Liver (tissue), 9 donors: ENCODE measurements around the gene POU1F1. TPM values are rescaled to one million over a fixed set of nuclear protein-coding genes. Genes with fewer than 3 reads are reported as not detected.
A peak's percentile ranks its signal among the peaks of the same experiment; 100 is the strongest.

Experiments used
- DNase-seq: peaks from one replicate; pipeline ENCODE4 v3.0.0-alpha.2; 2017; ENCODE audit warnings: low spot score
- H3K27ac ChIP-seq, 2 donors: one replicate each; pipeline ENCODE4 v1.7.0; 2013; ENCODE audit warnings: inconsistent platforms in 2 of 2, low read length in 2 of 2, control low read depth in 1 of 2, low read depth in 1 of 2, mild to moderate bottlenecking in 1 of 2
- H3K27me3 ChIP-seq, 4 donors: one replicate each; pipeline versions ENCODE4 v1.6.1 to v1.7.0; 2013; ENCODE audit warnings: low read length in 3 of 4, inconsistent platforms in 1 of 4, mild to moderate bottlenecking in 1 of 4, moderate library complexity in 1 of 4; ENCODE audit not compliant: control insufficient read depth in 4 of 4, insufficient read depth in 4 of 4
- H3K36me3 ChIP-seq, 4 donors: one replicate each; pipeline versions ENCODE4 v1.6.1 to v1.7.0; 2013; ENCODE audit warnings: low read length in 3 of 4, mild to moderate bottlenecking in 3 of 4, low read depth in 1 of 4, moderate library complexity in 1 of 4; ENCODE audit not compliant: control insufficient read depth in 4 of 4, insufficient read depth in 3 of 4
- H3K4me1 ChIP-seq, 4 donors: one replicate each; pipeline versions ENCODE4 v1.6.1 to v1.7.0; 2013; ENCODE audit warnings: low read length in 3 of 4, mild to moderate bottlenecking in 3 of 4, moderate library complexity in 1 of 4; ENCODE audit not compliant: control insufficient read depth in 4 of 4, insufficient read depth in 4 of 4
- H3K4me3 ChIP-seq, 3 donors: one replicate each; pipeline versions ENCODE4 v1.6.1 to v1.7.0; 2013; ENCODE audit warnings: low read length in 3 of 3, control low read depth in 1 of 3, low read depth in 1 of 3, mild to moderate bottlenecking in 1 of 3
- H3K9ac ChIP-seq, 2 donors: one replicate each; pipeline ENCODE4 v1.7.0; 2013; ENCODE audit warnings: low read length in 2 of 2, mild to moderate bottlenecking in 2 of 2, moderate library complexity in 2 of 2, control low read depth in 1 of 2, low read depth in 1 of 2
- H3K9me3 ChIP-seq, 4 donors: one replicate each; pipeline versions ENCODE4 v1.6.1 to v1.7.0; 2013; ENCODE audit warnings: low read length in 3 of 4; ENCODE audit not compliant: control insufficient read depth in 4 of 4
- FOXA2 ChIP-seq: IDR thresholded peaks from 2 replicates; pipeline ENCODE4 v1.6.1; 2016; ENCODE audit warnings: antibody characterized with exemption
- GABPA ChIP-seq, 2 donors: IDR thresholded peaks in 1 of 2; conservative IDR thresholded peaks in 1 of 2; 2 replicates each; pipeline ENCODE4 v1.6.1; 2016; ENCODE audit warnings: antibody characterized with exemption in 2 of 2, mild to moderate bottlenecking in 1 of 2, moderate library complexity in 1 of 2
- HNF4A ChIP-seq, 2 donors: conservative IDR thresholded peaks; 2 replicates each; pipeline ENCODE4 v1.6.1; 2016; ENCODE audit warnings: antibody characterized with exemption in 2 of 2, mild to moderate bottlenecking in 2 of 2
- NR2F2 ChIP-seq: IDR thresholded peaks from 2 replicates; pipeline ENCODE4 v1.6.1; 2016; ENCODE audit warnings: antibody characterized with exemption
- RXRA ChIP-seq, 2 donors: IDR thresholded peaks; 2 replicates each; pipeline ENCODE4 v1.6.1; 2017 to 2018; ENCODE audit warnings: antibody characterized with exemption in 2 of 2, mild to moderate bottlenecking in 1 of 2
- SP1 ChIP-seq: IDR thresholded peaks from 2 replicates; pipeline ENCODE4 v1.6.1; 2018; ENCODE audit warnings: antibody characterized with exemption, mild to moderate bottlenecking
- TAF1 ChIP-seq: conservative IDR thresholded peaks from 2 replicates; pipeline ENCODE4 v1.6.1; 2016; ENCODE audit warnings: antibody characterized with exemption, mild to moderate bottlenecking
- WGBS: extraction: QIAGEN DNeasy Blood & Tissue Kit; methylation state at CpG from one replicate; pipeline ENCODE4 v1.1.7; 2013; 5-methylcytosine and 5-hydroxymethylcytosine counted together
- polyA plus RNA-seq, 2 donors: library from polyadenylated mRNA; stranded (reverse) in 1 of 2; unstranded in 1 of 2; fragments of 200-250 nt in 1 of 2; fragments of >200 nt in 1 of 2; fragmentation: Nextera tagmentation in 1 of 2; extraction: Ambion mirVana in 1 of 2; gene quantifications; one replicate each; pipeline versions ENCODE4 v1.2.1 to v1.2.3, GENCODE V29; 2013 to 2015
- total RNA-seq, 2 donors: library from RNA; depleted of rRNA; stranded (reverse); fragments of >200 nt; gene quantifications; one replicate each; pipeline ENCODE4 v1.2.3, GENCODE V29; 2014
- TF ChIP-seq, protein P1 (sequence below): IDR thresholded peaks from 2 replicates; pipeline ENCODE4 v1.6.1; 2016; ENCODE audit warnings: antibody characterized with exemption
- TF ChIP-seq, protein P2 (sequence below): IDR thresholded peaks from 2 replicates; pipeline ENCODE4 v1.6.1; 2016; ENCODE audit warnings: antibody characterized with exemption
- TF ChIP-seq, protein P3 (sequence below): IDR thresholded peaks from 2 replicates; pipeline ENCODE4 v1.6.1; 2016; ENCODE audit warnings: antibody characterized with exemption
- TF ChIP-seq, protein P4 (sequence below): IDR thresholded peaks from 2 replicates; pipeline ENCODE4 v1.6.1; 2016; ENCODE audit warnings: antibody characterized with exemption, mild to moderate bottlenecking
- TF ChIP-seq, protein P5 (sequence below): fragments of 150-350 bp; IDR thresholded peaks from 2 replicates; pipeline ENCODE4 v1.5.1; 2017; ENCODE audit warnings: improper control_type of control experiment, low read depth, low read length; ENCODE audit not compliant: missing input control
- donor health status: healthy.
- donor health status: healthy.
- donor health status: healthy.
- donor health status: healthy.
- donor health status: healthy.

The POU1F1 gene
- total and polyA plus RNA-seq, 4 donors = not detected

DNA sequence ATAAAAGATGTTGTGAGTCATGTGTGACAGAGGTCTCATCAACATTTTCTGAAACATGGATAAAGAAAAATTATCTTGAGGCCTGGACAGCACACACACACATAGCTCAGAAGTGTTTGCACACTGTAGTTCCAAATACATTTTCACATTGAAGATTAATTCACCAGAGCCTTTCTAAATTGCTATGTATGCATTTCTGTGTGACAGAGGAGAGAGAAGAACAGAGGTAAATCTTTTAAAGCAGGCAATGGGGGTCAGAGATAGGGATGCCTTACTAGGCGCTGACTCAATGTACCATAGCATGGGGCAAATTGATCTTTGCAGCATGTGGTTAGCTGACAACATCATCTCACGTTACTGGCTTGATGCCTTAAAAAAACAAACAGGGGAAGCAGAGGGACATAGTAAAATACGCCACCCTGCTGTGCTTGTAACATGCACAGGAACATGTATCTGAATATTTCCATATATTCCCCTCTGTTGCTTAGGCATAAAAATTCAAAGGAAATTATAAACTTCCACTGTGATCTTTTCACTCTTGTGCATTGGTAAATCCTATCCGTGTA lies 7.7 kb downstream of the POU1F1 start (continued):
- TF ChIP-seq, protein P1, sequence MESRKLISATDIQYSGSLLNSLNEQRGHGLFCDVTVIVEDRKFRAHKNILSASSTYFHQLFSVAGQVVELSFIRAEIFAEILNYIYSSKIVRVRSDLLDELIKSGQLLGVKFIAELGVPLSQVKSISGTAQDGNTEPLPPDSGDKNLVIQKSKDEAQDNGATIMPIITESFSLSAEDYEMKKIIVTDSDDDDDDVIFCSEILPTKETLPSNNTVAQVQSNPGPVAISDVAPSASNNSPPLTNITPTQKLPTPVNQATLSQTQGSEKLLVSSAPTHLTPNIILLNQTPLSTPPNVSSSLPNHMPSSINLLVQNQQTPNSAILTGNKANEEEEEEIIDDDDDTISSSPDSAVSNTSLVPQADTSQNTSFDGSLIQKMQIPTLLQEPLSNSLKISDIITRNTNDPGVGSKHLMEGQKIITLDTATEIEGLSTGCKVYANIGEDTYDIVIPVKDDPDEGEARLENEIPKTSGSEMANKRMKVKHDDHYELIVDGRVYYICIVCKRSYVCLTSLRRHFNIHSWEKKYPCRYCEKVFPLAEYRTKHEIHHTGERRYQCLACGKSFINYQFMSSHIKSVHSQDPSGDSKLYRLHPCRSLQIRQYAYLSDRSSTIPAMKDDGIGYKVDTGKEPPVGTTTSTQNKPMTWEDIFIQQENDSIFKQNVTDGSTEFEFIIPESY = no peak
- TF ChIP-seq, protein P2, sequence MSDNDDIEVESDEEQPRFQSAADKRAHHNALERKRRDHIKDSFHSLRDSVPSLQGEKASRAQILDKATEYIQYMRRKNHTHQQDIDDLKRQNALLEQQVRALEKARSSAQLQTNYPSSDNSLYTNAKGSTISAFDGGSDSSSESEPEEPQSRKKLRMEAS = no peak
- no peak for TF ChIP-seq FOXA2
- TF ChIP-seq, protein P3, sequence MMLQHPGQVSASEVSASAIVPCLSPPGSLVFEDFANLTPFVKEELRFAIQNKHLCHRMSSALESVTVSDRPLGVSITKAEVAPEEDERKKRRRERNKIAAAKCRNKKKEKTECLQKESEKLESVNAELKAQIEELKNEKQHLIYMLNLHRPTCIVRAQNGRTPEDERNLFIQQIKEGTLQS = no peak
- no peak for TF ChIP-seq HNF4A (conservative IDR thresholded peaks at IDR 0.05)
- no peak for TF ChIP-seq GABPA (IDR thresholded peaks at IDR 0.05 in 1 of 2, conservative IDR thresholded peaks at IDR 0.05 in 1 of 2)

DNA sequence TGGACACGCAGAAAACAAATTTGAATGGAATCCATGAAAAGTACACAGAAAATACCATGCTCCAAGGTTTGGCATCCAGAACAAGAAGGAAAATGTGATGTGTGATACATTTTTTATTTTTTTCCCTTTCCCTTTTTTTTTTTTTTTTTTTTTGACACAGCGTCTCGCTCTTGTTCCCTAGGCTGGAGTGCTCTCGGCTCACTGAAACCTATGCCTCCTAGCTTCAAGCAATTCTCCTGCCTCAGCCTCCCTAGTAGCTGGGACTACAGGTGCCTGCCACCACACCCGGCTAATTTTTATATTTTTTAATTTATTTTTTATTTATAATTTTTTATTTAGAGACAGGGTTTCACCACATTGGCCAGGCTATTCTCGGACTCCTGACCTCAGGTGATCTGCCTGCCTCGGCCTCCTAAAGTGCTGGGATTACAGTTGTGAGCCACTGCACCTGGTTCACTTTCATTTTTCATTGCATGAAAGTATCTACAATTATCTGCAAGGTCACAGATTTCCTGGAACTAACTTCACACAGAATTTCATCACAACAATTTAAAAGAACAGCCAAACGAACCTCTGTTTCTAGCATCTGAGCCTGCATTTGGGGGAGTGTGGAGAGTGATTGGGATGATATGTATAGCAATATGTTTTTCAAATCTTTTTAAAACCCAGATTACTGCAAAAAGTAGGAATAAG lies 8.3 kb downstream of the POU1F1 start:
- Histone ChIP-seq H3K27ac (no peak overlapping the region), H3K27me3 (no peaks in the 10 kb centered on the region), H3K9ac (no peak overlapping the region), H3K4me1 (peaks cover 0 to 9% (median 1%) of the 10 kb centered on the region in 4 donors), H3K9me3 (no peaks in the 10 kb centered on the region), H3K36me3 (no peaks in the 10 kb centered on the region), H3K4me3 (no peak overlapping the region)
- WGBS = 77% methylated on average over 8 of the region's 8 CpGs
- DNase-seq = no peak
- TF ChIP-seq NR2F2 (no peak), RXRA (IDR thresholded peaks at IDR 0.05) (peak in 1 of 2 donors; percentile 8), FOXA2 (no peak), GABPA (IDR thresholded peaks at IDR 0.05 in 1 of 2, conservative IDR thresholded peaks at IDR 0.05 in 1 of 2) (no peak), SP1 (no peak), TAF1 (no peak)
- TF ChIP-seq, protein P4, sequence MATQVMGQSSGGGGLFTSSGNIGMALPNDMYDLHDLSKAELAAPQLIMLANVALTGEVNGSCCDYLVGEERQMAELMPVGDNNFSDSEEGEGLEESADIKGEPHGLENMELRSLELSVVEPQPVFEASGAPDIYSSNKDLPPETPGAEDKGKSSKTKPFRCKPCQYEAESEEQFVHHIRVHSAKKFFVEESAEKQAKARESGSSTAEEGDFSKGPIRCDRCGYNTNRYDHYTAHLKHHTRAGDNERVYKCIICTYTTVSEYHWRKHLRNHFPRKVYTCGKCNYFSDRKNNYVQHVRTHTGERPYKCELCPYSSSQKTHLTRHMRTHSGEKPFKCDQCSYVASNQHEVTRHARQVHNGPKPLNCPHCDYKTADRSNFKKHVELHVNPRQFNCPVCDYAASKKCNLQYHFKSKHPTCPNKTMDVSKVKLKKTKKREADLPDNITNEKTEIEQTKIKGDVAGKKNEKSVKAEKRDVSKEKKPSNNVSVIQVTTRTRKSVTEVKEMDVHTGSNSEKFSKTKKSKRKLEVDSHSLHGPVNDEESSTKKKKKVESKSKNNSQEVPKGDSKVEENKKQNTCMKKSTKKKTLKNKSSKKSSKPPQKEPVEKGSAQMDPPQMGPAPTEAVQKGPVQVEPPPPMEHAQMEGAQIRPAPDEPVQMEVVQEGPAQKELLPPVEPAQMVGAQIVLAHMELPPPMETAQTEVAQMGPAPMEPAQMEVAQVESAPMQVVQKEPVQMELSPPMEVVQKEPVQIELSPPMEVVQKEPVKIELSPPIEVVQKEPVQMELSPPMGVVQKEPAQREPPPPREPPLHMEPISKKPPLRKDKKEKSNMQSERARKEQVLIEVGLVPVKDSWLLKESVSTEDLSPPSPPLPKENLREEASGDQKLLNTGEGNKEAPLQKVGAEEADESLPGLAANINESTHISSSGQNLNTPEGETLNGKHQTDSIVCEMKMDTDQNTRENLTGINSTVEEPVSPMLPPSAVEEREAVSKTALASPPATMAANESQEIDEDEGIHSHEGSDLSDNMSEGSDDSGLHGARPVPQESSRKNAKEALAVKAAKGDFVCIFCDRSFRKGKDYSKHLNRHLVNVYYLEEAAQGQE = no peak
- TF ChIP-seq, protein P2 = no peak

DNA sequence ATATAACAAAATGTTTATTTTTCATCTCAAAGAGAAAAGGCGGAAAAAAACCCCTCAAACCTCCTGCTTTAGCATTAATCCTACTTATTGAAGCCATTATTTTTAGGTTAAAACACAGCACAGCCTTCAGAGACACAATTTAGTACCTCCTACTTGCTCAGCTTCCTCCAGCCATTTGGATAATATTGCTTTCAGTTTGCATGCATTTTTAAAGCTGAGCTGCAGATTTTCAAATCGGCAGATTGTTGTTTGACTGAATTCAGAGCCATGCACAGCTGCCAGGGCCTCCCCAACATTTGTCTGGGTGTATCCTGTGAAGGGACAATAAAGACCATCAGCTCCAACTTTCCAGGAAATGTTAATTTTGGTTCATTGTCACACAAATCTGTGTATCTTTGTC lies 14.5 kb downstream of the POU1F1 start:
- Histone ChIP-seq H3K9ac (no peak overlapping the region), H3K27me3 (no peaks in the 10 kb centered on the region), H3K9me3 (no peaks in the 10 kb centered on the region), H3K36me3 (no peaks in the 10 kb centered on the region), H3K4me1 (peaks cover 0 to 14% (median 2%) of the 10 kb centered on the region in 4 donors), H3K4me3 (no peak overlapping the region), H3K27ac (no peak overlapping the region)
- 56% methylated on average over 2 of the region's 2 CpGs for WGBS
- no peak for DNase-seq
- TF ChIP-seq HNF4A (conservative IDR thresholded peaks at IDR 0.05) (no peak), NR2F2 (no peak)
- TF ChIP-seq, protein P5, sequence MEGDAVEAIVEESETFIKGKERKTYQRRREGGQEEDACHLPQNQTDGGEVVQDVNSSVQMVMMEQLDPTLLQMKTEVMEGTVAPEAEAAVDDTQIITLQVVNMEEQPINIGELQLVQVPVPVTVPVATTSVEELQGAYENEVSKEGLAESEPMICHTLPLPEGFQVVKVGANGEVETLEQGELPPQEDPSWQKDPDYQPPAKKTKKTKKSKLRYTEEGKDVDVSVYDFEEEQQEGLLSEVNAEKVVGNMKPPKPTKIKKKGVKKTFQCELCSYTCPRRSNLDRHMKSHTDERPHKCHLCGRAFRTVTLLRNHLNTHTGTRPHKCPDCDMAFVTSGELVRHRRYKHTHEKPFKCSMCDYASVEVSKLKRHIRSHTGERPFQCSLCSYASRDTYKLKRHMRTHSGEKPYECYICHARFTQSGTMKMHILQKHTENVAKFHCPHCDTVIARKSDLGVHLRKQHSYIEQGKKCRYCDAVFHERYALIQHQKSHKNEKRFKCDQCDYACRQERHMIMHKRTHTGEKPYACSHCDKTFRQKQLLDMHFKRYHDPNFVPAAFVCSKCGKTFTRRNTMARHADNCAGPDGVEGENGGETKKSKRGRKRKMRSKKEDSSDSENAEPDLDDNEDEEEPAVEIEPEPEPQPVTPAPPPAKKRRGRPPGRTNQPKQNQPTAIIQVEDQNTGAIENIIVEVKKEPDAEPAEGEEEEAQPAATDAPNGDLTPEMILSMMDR = no peak
- TF ChIP-seq, protein P1 = no peak
